ENCODE results near the gene BPIFA3. TPM values are rescaled to one million over a fixed set of nuclear protein-coding genes. Genes with fewer than 3 reads are reported as not detected.

Gene BPIFA3
- total RNA-seq, 2 donors from 2014 or later = not detected

DNA sequence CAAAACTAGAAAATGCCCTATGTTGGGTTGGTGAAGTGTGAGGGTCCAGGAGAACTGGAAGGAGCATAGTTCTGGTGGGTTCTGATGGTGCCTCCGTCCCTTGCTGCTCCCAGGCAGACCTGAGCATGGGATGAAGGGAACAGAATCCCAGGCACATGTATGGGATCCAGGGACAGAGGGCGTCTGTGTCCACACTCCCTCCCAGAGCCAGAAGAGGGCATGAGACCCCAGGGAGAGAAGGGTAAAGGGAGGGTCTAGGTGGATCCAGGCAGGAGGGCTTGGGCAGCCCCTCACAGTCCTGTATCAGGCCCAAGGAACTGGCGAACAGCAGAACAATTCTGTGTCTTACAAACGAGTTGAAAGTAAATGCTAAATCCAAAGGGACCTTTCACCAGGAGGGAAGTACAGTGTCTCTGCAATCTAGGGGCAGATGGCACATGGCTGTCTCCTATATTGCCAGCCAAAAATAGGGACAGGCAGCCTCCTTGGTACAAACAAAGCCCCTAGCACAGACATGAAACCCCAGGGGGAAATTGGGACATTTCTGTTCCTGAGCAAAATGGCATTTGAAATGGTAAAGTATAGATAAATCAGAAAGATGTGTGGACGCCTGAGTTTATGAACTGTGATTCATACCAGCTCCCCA, 16.1 kb downstream of the BPIFA3 start:
- H3K9me3 ChIP-seq (ENCODE audit: control insufficient read depth, low read length, poor library complexity, severe bottlenecking) = no peaks in the 10 kb centered on the region
- DNase-seq (no peak), ATAC-seq (no peak)
- H3K27me3 Mint-ChIP-seq = peaks cover 40% of the 10 kb centered on the region
- peaks cover 3% of the 10 kb centered on the region for H3K4me1 Mint-ChIP-seq
- H3K27ac Mint-ChIP-seq = no peak overlapping the region
- H3K4me3 Mint-ChIP-seq = no peak overlapping the region
- no peaks in the 10 kb centered on the region for H3K36me3 Mint-ChIP-seq (ENCODE audit: low read depth)

DNA sequence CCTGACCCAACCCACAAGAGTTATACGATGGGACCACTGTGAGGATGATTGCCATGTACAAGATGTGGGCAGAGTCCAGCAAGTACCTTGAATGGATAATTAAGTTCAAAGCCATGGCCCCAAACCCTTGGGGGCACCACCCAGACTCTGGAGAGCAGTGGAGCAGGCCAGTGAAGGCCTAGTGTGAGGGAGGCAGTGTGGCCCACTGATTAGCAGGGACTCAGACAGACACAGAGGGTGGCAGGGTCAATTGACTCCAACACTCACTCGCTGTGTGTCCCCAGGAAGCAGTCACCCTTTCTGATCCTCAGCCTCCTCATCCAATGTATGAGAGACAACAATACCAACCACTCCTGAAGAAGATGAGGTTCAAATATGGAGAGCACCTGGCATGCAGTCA, 16.9 kb downstream of the BPIFA3 start:
- peaks cover 3% of the 10 kb centered on the region for H3K4me1 Mint-ChIP-seq
- ATAC-seq (no peak), DNase-seq (no peak)
- peaks cover 37% of the 10 kb centered on the region for H3K27me3 Mint-ChIP-seq
- H3K36me3 Mint-ChIP-seq (ENCODE audit: low read depth) = no peaks in the 10 kb centered on the region
- H3K4me3 Mint-ChIP-seq = no peak overlapping the region
- H3K9me3 ChIP-seq (ENCODE audit: control insufficient read depth, low read length, poor library complexity, severe bottlenecking) = no peaks in the 10 kb centered on the region
- no peak overlapping the region for H3K27ac Mint-ChIP-seq

DNA sequence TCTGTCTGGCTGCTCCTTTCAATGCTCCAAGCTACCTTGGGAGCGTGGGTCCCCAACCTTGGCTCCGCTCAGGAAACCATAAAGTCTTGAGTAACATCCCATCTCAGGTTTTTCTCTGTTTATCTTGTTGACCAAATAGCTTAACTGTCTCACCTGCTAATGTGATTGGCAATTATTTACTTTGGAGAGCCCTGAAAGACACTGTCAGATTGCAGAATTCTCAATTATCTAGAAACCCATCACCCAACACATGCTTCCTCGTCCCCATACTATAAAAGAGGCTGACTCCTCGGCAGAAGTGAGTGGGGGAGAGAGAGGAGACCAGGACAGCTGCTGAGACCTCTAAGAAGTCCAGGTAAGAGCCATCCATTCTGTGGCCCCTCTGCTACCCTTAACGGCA, 18.5 kb downstream of the BPIFA3 start, which contains the start of gene BPIFA1:
Gene BPIFA1 (plus strand): TSS at position 301 of the 400 bp plus-strand sequence. CDS start 1,716 bp downstream, outside the sequence.
- no peaks in the 10 kb centered on the region for H3K36me3 Mint-ChIP-seq (ENCODE audit: low read depth)
- H3K4me3 Mint-ChIP-seq = no peak within 1 kb of the TSS
- peaks cover 3% of the 10 kb centered on the region for H3K4me1 Mint-ChIP-seq
- no peak for ATAC-seq
- H3K27ac Mint-ChIP-seq = no peak within 1 kb of the TSS
- DNase-seq = no peak
- H3K9me3 ChIP-seq (ENCODE audit: control insufficient read depth, low read length, poor library complexity, severe bottlenecking) = no peaks in the 10 kb centered on the region
- H3K27me3 Mint-ChIP-seq = peaks cover 44% of the 10 kb centered on the region

DNA sequence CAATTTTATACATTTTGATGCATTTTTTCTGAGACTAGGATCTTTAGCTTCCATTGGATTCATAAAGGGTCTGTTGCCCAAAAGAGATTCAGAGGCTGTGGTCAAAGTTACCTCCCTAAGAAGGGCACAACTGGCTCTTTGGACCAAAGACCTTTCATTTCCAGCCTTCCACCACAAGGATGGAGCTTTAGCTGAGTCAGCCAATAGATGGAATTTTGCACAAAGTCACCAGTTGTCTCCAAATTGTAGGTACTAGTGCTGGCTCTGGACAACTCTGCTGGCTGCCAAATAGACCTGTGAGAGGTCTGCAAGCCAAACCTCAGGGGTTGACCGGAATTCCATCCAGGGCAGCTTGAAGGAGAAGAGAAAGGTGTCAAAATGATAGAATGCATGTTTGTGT, 19.2 kb downstream of the BPIFA3 start:
- Mint-ChIP-seq H3K4me1 (peaks cover 3% of the 10 kb centered on the region), H3K27ac (no peak overlapping the region), H3K27me3 (peaks cover 44% of the 10 kb centered on the region), H3K36me3 (ENCODE audit: low read depth) (no peaks in the 10 kb centered on the region), H3K4me3 (no peak overlapping the region)
- H3K9me3 ChIP-seq (ENCODE audit: control insufficient read depth, low read length, poor library complexity, severe bottlenecking) = no peaks in the 10 kb centered on the region
- DNase-seq (no peak), ATAC-seq (no peak)

DNA sequence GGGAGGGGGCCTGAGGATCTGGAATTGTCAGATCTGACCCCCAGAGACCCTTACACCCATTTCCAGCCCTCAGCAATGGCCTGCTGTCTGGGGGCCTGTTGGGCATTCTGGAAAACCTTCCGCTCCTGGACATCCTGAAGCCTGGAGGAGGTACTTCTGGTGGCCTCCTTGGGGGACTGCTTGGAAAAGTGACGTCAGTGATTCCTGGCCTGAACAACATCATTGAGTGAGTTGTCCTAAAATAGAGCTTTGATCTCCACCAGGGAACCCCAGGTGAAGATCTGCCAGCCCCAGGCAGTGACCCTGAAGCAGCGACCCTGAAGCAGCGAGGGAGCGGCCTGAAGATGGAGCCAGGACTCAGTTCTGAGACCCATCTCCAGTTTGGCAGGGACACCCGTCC, 20.8 kb downstream of the BPIFA3 start:
- Mint-ChIP-seq H3K27me3 (peaks cover 44% of the 10 kb centered on the region), H3K27ac (no peak overlapping the region), H3K4me1 (no peaks in the 10 kb centered on the region), H3K36me3 (ENCODE audit: low read depth) (no peaks in the 10 kb centered on the region), H3K4me3 (no peak overlapping the region)
- ATAC-seq = no peak
- no peaks in the 10 kb centered on the region for H3K9me3 ChIP-seq (ENCODE audit: control insufficient read depth, low read length, poor library complexity, severe bottlenecking)
- DNase-seq = no peak

DNA sequence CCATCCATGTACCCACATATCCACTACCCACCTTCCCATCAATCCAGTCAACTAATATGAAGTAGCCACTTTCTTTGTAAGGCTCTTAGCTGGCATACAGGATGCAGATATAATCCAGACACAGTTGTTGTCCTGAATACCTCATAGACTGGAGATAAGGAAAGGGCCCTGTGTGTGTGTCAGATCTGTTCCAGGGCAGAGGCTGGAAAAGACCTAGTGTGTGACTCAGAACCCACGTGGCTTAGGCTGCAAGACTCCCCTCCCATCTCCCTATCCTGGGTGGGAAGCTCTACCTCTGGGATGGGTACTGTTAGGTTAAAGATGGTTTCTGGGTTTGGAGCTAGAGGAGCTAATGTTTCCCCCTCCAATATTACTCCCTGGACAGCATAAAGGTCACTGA, 22.3 kb downstream of the BPIFA3 start:
- H3K27me3 Mint-ChIP-seq = peaks cover 32% of the 10 kb centered on the region
- ATAC-seq (no peak), DNase-seq (no peak)
- H3K4me3 Mint-ChIP-seq = no peak overlapping the region
- no peaks in the 10 kb centered on the region for H3K9me3 ChIP-seq (ENCODE audit: control insufficient read depth, low read length, poor library complexity, severe bottlenecking)
- no peak overlapping the region for H3K27ac Mint-ChIP-seq
- no peaks in the 10 kb centered on the region for H3K4me1 Mint-ChIP-seq
- H3K36me3 Mint-ChIP-seq (ENCODE audit: low read depth) = no peaks in the 10 kb centered on the region

DNA sequence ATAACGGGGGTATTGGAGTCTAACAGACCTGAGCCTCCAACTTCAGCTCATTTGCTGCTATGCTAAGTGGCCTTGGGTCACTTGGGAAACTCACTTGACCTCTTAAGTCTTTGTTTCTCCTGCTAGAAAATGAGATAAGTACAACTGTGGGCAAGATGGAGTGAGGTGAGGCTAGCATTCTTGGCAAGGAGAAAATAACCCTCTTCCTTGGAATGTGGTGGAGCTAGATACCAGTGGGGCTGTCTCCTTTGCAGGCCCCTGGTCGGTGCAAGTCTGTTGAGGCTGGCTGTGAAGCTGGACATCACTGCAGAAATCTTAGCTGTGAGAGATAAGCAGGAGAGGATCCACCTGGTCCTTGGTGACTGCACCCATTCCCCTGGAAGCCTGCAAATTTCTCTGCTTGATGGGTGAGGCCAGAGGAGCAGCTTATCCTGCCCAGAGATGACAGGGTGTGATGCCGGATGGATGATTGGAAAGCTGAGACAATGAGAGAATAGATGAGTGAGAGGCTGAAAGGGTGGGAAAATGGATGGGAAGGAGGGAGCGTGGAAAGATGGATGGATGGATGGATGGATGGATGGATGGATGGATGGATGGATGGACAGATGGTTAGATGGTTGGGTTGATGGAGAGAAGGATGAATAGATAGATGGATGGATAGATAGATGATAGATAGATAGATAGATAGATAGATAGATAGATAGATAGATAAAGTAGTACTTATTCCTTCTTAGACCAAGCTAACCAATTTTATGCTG, 23.0 kb downstream of the BPIFA3 start:
- no peaks in the 10 kb centered on the region for H3K4me1 Mint-ChIP-seq
- no peaks in the 10 kb centered on the region for H3K9me3 ChIP-seq (ENCODE audit: control insufficient read depth, low read length, poor library complexity, severe bottlenecking)
- no peaks in the 10 kb centered on the region for H3K36me3 Mint-ChIP-seq (ENCODE audit: low read depth)
- ATAC-seq (no peak), DNase-seq (no peak)
- H3K27me3 Mint-ChIP-seq = peaks cover 29% of the 10 kb centered on the region
- no peak overlapping the region for H3K27ac Mint-ChIP-seq
- no peak overlapping the region for H3K4me3 Mint-ChIP-seq

DNA sequence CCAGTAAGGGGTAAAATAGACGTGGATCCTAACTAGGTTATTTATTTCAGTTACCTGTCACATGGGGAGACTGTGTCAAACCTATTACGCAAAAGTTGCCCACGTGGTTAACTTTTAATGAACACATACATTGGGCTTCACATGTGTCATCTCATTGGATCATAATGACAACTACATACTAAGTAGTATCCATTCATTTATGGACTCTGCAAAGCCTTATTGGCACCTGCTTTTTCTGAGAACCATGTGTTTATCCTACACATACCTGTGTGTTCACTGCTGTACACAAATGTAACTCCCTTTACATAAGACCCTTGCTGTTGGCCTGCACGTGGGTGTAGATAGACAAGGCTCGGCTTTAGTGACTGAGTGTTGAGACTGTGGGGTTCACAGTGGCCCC, 23.8 kb downstream of the BPIFA3 start:
- H3K9me3 ChIP-seq (ENCODE audit: control insufficient read depth, low read length, poor library complexity, severe bottlenecking) = no peaks in the 10 kb centered on the region
- Mint-ChIP-seq H3K4me1 (no peaks in the 10 kb centered on the region), H3K4me3 (no peak overlapping the region), H3K27ac (no peak overlapping the region), H3K27me3 (peaks cover 29% of the 10 kb centered on the region), H3K36me3 (ENCODE audit: low read depth) (no peaks in the 10 kb centered on the region)
- DNase-seq (no peak), ATAC-seq (no peak)

DNA sequence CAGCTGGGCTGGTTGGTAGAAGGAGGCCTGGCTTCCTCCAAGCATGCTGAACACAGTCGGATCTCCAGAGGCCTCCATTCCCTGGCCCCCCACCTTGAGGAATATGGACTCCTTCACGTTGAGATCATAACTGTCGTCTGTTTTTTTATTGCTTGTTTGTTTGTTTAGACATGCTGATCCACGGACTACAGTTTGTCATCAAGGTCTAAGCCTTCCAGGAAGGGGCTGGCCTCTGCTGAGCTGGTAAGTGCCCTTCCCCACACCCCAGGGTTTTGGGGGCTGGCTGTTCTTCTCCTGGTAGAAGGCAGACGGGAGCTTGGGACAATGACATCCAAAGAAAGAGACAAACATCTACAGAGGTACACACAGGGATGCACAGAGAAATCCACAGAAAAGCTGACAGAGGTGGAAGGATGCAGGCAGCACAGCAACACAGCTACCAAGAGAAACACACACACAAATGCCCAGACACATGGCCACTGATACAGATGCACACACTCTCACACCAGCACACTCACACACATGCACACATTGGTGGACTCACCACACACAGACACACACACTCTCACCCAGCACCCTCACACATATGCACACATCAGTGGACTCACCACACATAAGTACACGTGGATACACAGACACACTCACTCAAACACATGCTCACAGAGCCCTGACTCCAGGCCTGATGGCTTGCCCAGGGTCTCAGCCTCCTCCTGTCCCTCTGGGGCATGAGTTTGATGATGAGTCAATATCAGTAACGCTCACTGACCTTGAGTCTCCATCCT, 25.4 kb downstream of the BPIFA3 start:
- Mint-ChIP-seq H3K36me3 (ENCODE audit: low read depth) (no peaks in the 10 kb centered on the region), H3K27me3 (peaks cover 18% of the 10 kb centered on the region), H3K4me1 (no peaks in the 10 kb centered on the region), H3K4me3 (no peak overlapping the region), H3K27ac (no peak overlapping the region)
- no peaks in the 10 kb centered on the region for H3K9me3 ChIP-seq (ENCODE audit: control insufficient read depth, low read length, poor library complexity, severe bottlenecking)
- DNase-seq (no peak), ATAC-seq (no peak)

DNA sequence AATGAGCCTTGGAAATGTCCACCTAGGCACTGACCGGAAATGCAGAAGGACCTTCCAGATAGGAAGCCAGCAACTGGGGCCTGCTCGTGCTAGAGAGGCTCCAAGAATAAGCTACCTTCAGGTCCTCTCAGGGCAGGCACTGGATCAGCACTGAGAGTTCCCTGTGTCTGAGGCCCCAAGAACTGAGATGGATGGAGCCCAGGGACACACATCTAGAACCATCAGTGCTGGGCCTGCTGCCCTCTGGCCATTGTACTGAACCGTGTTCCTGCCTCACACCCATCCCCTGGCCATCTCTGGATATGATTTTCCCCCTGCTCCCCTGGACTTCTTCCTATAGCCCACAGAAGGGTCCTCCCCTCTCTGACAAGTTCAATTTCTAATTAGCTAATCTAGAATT, 28.9 kb downstream of the BPIFA3 start:
- Mint-ChIP-seq H3K36me3 (ENCODE audit: low read depth) (no peaks in the 10 kb centered on the region), H3K4me3 (no peak overlapping the region), H3K27me3 (peaks cover 6% of the 10 kb centered on the region), H3K27ac (no peak overlapping the region), H3K4me1 (no peaks in the 10 kb centered on the region)
- ATAC-seq = no peak
- no peak for DNase-seq
- no peaks in the 10 kb centered on the region for H3K9me3 ChIP-seq (ENCODE audit: control insufficient read depth, low read length, poor library complexity, severe bottlenecking)

DNA sequence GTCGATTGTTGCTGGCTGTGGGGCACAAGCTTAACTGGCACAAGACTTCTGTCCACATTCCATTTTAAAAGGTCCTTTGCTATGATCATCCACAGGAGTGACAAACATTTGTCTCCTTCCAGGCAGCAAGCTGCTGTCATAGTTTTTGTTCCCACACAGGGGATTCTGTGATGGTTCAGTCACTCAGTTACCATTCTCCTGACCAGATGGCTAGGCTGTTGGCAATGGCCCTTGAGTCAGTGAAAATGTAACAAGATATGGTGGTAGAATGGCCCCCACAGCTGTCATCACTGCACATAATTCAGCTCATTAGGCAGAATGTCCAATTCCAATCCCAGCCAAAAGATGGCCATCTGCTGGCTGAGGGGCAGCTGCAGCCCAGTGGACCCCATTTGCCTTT, 32.3 kb downstream of the BPIFA3 start:
- no peaks in the 10 kb centered on the region for H3K4me1 Mint-ChIP-seq
- DNase-seq (no peak), ATAC-seq (no peak)
- H3K27me3 Mint-ChIP-seq = peaks cover 6% of the 10 kb centered on the region
- H3K36me3 Mint-ChIP-seq (ENCODE audit: low read depth) = no peaks in the 10 kb centered on the region
- H3K4me3 Mint-ChIP-seq = no peak overlapping the region
- no peak overlapping the region for H3K27ac Mint-ChIP-seq
- H3K9me3 ChIP-seq (ENCODE audit: control insufficient read depth, low read length, poor library complexity, severe bottlenecking) = no peaks in the 10 kb centered on the region

DNA sequence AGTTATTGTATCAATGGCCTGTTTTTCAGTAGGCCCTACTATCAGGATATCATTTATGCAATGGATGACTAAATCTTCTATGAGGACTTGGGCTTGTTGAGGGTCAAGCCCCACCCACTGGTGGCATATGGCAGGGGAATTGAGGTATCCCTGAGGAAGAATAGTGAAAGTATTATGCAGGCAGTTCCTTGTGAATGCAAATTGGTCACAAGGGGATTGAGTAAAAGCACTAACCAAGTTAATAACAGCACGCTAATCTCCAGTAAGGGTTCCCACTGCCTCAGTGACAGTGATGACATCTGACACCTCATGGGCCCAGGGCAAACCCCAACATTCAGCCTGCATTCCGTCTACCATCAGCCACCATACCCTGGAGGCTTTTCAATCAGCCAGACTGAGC, 33.5 kb downstream of the BPIFA3 start:
- Mint-ChIP-seq H3K36me3 (ENCODE audit: low read depth) (no peaks in the 10 kb centered on the region), H3K4me1 (no peaks in the 10 kb centered on the region), H3K27ac (no peak overlapping the region), H3K4me3 (no peak overlapping the region), H3K27me3 (peaks cover 6% of the 10 kb centered on the region)
- no peak for DNase-seq
- no peak for ATAC-seq
- no peaks in the 10 kb centered on the region for H3K9me3 ChIP-seq (ENCODE audit: control insufficient read depth, low read length, poor library complexity, severe bottlenecking)

DNA sequence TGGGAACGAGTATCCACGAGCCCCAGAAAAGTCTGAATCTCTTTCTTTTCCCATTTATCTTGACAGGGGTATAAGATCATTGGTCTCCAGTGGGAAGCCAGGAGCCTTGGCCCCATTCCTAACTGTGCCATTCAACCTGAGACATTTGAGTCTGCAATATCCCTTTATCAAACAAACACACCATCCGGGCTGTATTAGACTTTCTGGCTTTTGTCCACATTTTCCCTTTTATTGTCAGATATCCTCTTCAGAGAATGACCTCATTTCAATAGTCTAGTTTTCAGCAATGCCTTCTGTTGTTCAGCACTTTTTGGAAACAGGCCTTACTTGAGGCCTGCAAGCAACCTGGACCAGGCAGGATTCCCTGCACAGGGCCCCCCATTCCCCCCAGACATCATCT, 34.3 kb downstream of the BPIFA3 start:
- Mint-ChIP-seq H3K27ac (no peak overlapping the region), H3K36me3 (ENCODE audit: low read depth) (no peaks in the 10 kb centered on the region), H3K4me3 (no peak overlapping the region), H3K4me1 (no peaks in the 10 kb centered on the region), H3K27me3 (peaks cover 12% of the 10 kb centered on the region)
- DNase-seq (no peak), ATAC-seq (no peak)
- no peaks in the 10 kb centered on the region for H3K9me3 ChIP-seq (ENCODE audit: control insufficient read depth, low read length, poor library complexity, severe bottlenecking)

All from T-helper 17 cell (primary cell).